Mucosa of descending colon (tissue), 3 donors: ENCODE measurements around the gene MYCBP2. TPM values are rescaled to one million over a fixed set of nuclear protein-coding genes. Genes with fewer than 3 reads are reported as not detected.
A peak's percentile ranks its signal among the peaks of the same experiment; 100 is the strongest.
"Not testable (repeated sequence)": the region's sequence is repeated elsewhere in the genome, so short reads cannot be mapped to it uniquely, and the experiment has no call there.

Experiments used
- ATAC-seq: fragments of 200-7000 bp; cut with Tn5 transposase; one replicate; pipeline ENCODE4 v1.9.1; 2020; ENCODE audit warnings: mild to moderate bottlenecking, moderate library complexity
- DNase-seq, 3 donors: peaks; one replicate each; pipeline ENCODE4 v3.0.0-alpha.2; 2020
- H3K36me3 ChIP-seq: fragments of 200-600 bp; one replicate; pipeline ENCODE4 v1.8.0; 2021; ENCODE audit warnings: low read depth, mild to moderate bottlenecking
- H3K4me1 ChIP-seq: fragments of 200-600 bp; one replicate; pipeline ENCODE4 v1.8.0; 2021; ENCODE audit warnings: low read depth, mild to moderate bottlenecking
- H3K4me3 ChIP-seq: fragments of 200-600 bp; one replicate; pipeline ENCODE4 v1.8.0; 2021; ENCODE audit warnings: mild to moderate bottlenecking
- H3K9me3 ChIP-seq: fragments of 200-600 bp; one replicate; pipeline ENCODE4 v1.8.0; 2021; ENCODE audit warnings: mild to moderate bottlenecking
- intact Hi-C, 2 donors: fragments of 100-400 bp; cut with DNase I in 1 of 2; cut with micrococcal nuclease in 1 of 2; formaldehyde crosslinking; loops; one replicate each; pipeline versions ENCODE4 v1.11.0 to v1.11.1; 2022; cut with DNase I, micrococcal nuclease
- total RNA-seq, 3 donors: library from RNA; stranded (reverse); fragmentation: NEBNext Ultra II Directional in 2 of 3; extraction: Animal tissue kit (Norgen Biotek cat#: 25700) in 2 of 3; gene quantifications; one replicate each; pipeline versions ENCODE4 v1.2.1 to v1.2.4, GENCODE V29; 2021 to 2023
- TF ChIP-seq, protein P1 (sequence below): fragments of 200-600 bp; IDR thresholded peaks from one replicate; pipeline ENCODE4 v1.8.0; 2022; ENCODE audit warnings: antibody characterized with exemption, mild to moderate bottlenecking
- donor health status: DM: no; HTN: no; CAD: no; lungs with moderate emphysema.
- donor health status: DM: no; HTN: no; CAD: no.
- donor health status: DM: no; HTN: yes; CAD: no.

The MYCBP2 gene
- total RNA-seq, 3 donors from 2014 or later: 27.6 to 81.5 (median 46.1) TPM

DNA sequence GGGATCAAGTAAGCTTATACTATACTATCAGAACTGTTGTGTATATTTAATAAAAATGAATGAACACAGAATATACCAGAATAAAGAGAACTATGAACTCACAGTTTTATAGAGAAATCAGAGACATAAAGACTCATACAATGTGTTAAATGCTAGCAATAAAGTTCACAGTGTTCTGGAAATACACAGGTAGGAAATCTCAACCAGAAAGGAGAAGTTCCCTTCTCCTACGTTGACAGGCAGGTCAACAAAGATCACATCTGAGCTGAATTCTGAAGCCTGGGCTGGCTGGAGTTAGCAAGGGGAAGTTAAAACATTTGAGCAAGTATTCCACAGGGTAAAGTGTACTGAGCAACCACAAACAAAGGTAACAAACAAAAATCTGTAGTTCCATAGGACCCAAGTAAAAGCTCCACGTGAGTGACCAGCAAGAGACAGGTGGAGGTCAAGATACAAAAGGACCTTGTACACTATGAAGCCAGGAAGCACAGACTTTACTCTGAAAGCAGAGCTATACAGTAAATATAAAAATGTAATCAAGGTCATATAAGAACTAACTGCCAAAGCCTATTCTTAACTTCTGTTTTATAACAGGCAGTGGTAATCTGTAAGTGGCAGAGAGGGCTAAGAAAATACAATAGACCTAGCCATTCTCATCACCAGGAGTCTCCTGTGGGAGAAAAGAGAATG lies 312.9 kb downstream of the MYCBP2 start:
- Histone ChIP-seq H3K36me3 (no peaks in the 10 kb centered on the region), H3K9me3 (no peaks in the 10 kb centered on the region), H3K4me1 (peaks cover 13% of the 10 kb centered on the region), H3K4me3 (no peak overlapping the region)
- DNase-seq (no peak), ATAC-seq (peak; percentile 65)
- TF ChIP-seq, protein P1, sequence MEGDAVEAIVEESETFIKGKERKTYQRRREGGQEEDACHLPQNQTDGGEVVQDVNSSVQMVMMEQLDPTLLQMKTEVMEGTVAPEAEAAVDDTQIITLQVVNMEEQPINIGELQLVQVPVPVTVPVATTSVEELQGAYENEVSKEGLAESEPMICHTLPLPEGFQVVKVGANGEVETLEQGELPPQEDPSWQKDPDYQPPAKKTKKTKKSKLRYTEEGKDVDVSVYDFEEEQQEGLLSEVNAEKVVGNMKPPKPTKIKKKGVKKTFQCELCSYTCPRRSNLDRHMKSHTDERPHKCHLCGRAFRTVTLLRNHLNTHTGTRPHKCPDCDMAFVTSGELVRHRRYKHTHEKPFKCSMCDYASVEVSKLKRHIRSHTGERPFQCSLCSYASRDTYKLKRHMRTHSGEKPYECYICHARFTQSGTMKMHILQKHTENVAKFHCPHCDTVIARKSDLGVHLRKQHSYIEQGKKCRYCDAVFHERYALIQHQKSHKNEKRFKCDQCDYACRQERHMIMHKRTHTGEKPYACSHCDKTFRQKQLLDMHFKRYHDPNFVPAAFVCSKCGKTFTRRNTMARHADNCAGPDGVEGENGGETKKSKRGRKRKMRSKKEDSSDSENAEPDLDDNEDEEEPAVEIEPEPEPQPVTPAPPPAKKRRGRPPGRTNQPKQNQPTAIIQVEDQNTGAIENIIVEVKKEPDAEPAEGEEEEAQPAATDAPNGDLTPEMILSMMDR: no peak
- intact Hi-C loops: no loop called here

- H3K4me1 ChIP-seq, H3K9me3 ChIP-seq, ATAC-seq, DNase-seq, H3K36me3 ChIP-seq, H3K4me3 ChIP-seq, intact Hi-C loops: not testable (repeated sequence)
Measured at GRCh38 chr13:77009719-77010118, 317.2 kb downstream of the MYCBP2 start.

DNA sequence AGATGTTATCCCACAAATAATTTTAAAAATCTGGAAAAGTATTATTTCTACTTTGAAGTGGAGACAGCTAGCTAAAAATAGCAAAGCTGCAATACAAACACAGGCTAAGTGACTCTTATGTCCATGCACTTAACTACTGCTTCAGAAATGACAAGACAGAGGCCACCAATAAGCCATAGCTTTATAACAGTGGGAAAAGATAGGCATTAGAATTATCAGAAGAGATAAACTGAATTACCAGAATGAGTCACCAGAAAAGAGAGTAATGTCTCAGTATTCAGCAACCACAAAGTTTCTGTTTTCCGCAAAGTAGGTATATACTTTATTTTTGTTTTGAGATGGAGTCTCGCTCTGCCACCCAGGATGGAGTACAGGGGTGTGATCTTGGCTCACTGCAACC lies 317.9 kb downstream of the MYCBP2 start:
- DNase-seq: no peak
- Histone ChIP-seq H3K4me3 (no peak overlapping the region), H3K36me3 (no peaks in the 10 kb centered on the region), H3K4me1 (no peaks in the 10 kb centered on the region), H3K9me3 (no peaks in the 10 kb centered on the region)
- TF ChIP-seq, protein P1: no peak
- no peak for ATAC-seq
- intact Hi-C loops: no loop called here

DNA sequence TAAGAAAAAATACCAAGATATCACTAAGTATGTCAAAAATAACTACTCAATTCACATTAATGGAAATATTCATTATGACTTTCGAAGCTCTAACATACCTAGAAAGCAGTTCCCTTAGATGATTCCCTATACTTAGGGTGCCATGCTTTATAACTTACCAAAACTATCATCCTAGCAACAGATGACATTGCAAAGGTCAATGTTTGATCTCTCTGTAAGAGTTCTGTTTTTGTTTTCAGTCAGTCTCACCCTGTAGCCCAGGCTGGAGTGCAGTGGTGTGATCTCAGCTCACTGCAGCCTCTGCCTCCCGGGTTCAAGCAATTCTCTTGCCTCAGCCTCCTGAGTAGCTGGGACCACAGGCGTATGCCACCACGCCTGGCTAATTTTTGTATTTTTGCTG lies 318.6 kb downstream of the MYCBP2 start:
- DNase-seq, H3K36me3 ChIP-seq, H3K4me1 ChIP-seq, ATAC-seq, intact Hi-C loops, H3K4me3 ChIP-seq, H3K9me3 ChIP-seq: not testable (repeated sequence)

DNA sequence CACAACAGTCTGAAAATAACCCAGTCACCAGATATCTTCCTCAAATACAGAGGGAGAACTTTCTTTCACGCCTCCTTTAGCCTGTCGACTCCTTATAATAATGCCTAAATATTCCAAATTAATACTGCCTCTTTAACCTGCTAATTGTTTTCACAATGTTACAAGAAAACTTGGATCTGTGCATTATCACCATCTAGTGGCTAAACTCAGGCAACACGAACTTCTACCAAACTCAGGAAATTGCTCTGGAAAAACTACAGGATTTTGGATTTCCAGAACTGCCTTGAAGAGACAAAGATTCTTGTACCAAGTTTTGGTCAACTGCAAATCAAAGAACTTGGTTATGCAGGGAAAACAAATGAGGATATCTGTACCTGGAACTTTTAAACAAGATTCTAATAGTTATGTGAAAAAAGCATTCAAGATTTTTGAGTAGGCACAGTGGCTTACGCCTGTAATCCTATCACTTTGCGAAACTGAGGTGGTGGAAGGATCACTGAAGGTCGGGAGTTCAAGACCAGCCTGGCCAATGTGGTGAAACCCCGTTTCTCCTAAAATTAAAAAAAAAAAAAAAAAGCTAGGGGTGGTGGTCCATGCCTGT lies 324.2 kb downstream of the MYCBP2 start:
- Histone ChIP-seq H3K9me3 (no peaks in the 10 kb centered on the region), H3K4me3 (no peak overlapping the region), H3K4me1 (peaks cover 28% of the 10 kb centered on the region), H3K36me3 (no peaks in the 10 kb centered on the region)
- DNase-seq: no peak
- TF ChIP-seq, protein P1: peak; percentile 43
- intact Hi-C loops: no loop called here
- ATAC-seq: peak; percentile 51

GRCh38 chr13:77001963-77002587 lies 324.8 kb downstream of the MYCBP2 start:
- Histone ChIP-seq H3K9me3 (no peaks in the 10 kb centered on the region), H3K4me1 (peaks cover 28% of the 10 kb centered on the region), H3K4me3 (no peak overlapping the region), H3K36me3 (no peaks in the 10 kb centered on the region)
- TF ChIP-seq, protein P1: no peak
- intact Hi-C loops: no loop called here
- ATAC-seq (no peak), DNase-seq (no peak)
